ENCODE data around the gene TGM3. TPM values are rescaled to one million over a fixed set of nuclear protein-coding genes. Genes with fewer than 3 reads are reported as not detected.

The TGM3 gene
- total RNA-seq, 1 donor from 2014 or later, result 1.4 TPM

- no peak for DNase-seq (ENCODE audit: low spot score)
These were observed 9.7 kb downstream of the TGM3 start for GRCh38 chr20:2305479-2305878.

GRCh38 chr20:2305946-2306345, 10.1 kb downstream of the TGM3 start:
- peak; percentile 68 for DNase-seq (ENCODE audit: low spot score)

- no peak for DNase-seq (ENCODE audit: low spot score)
These were observed 11.3 kb downstream of the TGM3 start for GRCh38 chr20:2307136-2307535.

GRCh38 chr20:2311329-2311728, 15.5 kb downstream of the TGM3 start:
- DNase-seq (ENCODE audit: low spot score), result no peak

GRCh38 chr20:2312876-2313275, 17.1 kb downstream of the TGM3 start:
- no peak for DNase-seq (ENCODE audit: low spot score)

- no peak for DNase-seq (ENCODE audit: low spot score)
These were observed 17.5 kb downstream of the TGM3 start for GRCh38 chr20:2313316-2313715.

- no peak for DNase-seq (ENCODE audit: low spot score)
These were observed 19.1 kb downstream of the TGM3 start for GRCh38 chr20:2314759-2315439.

- DNase-seq (ENCODE audit: low spot score), result no peak
These were observed 19.6 kb downstream of the TGM3 start for GRCh38 chr20:2315440-2315778.

GRCh38 chr20:2316847-2317495, 21.2 kb downstream of the TGM3 start:
- DNase-seq (ENCODE audit: low spot score), result no peak

- DNase-seq (ENCODE audit: low spot score), result no peak
These were observed 25.2 kb downstream of the TGM3 start for GRCh38 chr20:2320813-2321658.

GRCh38 chr20:2323051-2323450, 27.2 kb downstream of the TGM3 start:
- DNase-seq (ENCODE audit: low spot score), result no peak

GRCh38 chr20:2326046-2326445, 30.2 kb downstream of the TGM3 start:
- no peak for DNase-seq (ENCODE audit: low spot score)

- no peak for DNase-seq (ENCODE audit: low spot score)
These were observed 32.1 kb downstream of the TGM3 start for GRCh38 chr20:2327620-2328555.

GRCh38 chr20:2329286-2329685, 33.5 kb downstream of the TGM3 start:
- no peak for DNase-seq (ENCODE audit: low spot score)

GRCh38 chr20:2330090-2330695, 34.4 kb downstream of the TGM3 start:
- DNase-seq (ENCODE audit: low spot score), result no peak

GRCh38 chr20:2331106-2331505, 35.3 kb downstream of the TGM3 start:
- no peak for DNase-seq (ENCODE audit: low spot score)

- DNase-seq (ENCODE audit: low spot score), result no peak
These were observed 36.2 kb downstream of the TGM3 start for GRCh38 chr20:2331901-2332565.

GRCh38 chr20:2332711-2333110, 36.9 kb downstream of the TGM3 start:
- no peak for DNase-seq (ENCODE audit: low spot score)

- DNase-seq (ENCODE audit: low spot score), result no peak
These were observed 38.0 kb downstream of the TGM3 start for GRCh38 chr20:2333821-2334220.

- no peak for DNase-seq (ENCODE audit: low spot score)
These were observed 39.5 kb downstream of the TGM3 start for GRCh38 chr20:2335096-2335870.
